Astrocyte of the spinal cord (primary cell): ENCODE results near the gene PLCH1.

Experiments used
- DNase-seq: peaks from one replicate; pipeline ENCODE4 v3.0.0; 2011; ENCODE audit warnings: low read depth, low spot score
- H3K4me3 ChIP-seq: 2 replicates; pipeline ENCODE4 v1.5.1; 2011; ENCODE audit warnings: low read depth, mild to moderate bottlenecking, low read length, moderate library complexity
- in situ Hi-C: cut with HindIII; loops from 2 replicates; pipeline ENCODE4 v1.10.0; 2017; ENCODE audit warnings: low sequenced_read_pairs
- TF ChIP-seq, protein P1 (sequence below): IDR thresholded peaks from 2 replicates; pipeline ENCODE4 v1.5.1; 2012; ENCODE audit warnings: low read depth, mild to moderate bottlenecking, low read length, inconsistent platforms

Gene PLCH1

GRCh38 chr3:155385896-155386625, 358.8 kb downstream of the PLCH1 start:
- TF ChIP-seq, protein P1, sequence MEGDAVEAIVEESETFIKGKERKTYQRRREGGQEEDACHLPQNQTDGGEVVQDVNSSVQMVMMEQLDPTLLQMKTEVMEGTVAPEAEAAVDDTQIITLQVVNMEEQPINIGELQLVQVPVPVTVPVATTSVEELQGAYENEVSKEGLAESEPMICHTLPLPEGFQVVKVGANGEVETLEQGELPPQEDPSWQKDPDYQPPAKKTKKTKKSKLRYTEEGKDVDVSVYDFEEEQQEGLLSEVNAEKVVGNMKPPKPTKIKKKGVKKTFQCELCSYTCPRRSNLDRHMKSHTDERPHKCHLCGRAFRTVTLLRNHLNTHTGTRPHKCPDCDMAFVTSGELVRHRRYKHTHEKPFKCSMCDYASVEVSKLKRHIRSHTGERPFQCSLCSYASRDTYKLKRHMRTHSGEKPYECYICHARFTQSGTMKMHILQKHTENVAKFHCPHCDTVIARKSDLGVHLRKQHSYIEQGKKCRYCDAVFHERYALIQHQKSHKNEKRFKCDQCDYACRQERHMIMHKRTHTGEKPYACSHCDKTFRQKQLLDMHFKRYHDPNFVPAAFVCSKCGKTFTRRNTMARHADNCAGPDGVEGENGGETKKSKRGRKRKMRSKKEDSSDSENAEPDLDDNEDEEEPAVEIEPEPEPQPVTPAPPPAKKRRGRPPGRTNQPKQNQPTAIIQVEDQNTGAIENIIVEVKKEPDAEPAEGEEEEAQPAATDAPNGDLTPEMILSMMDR, result no peak
- DNase-seq, result no peak
- in situ Hi-C loops, result no loop called here
- no peak overlapping the region for H3K4me3 ChIP-seq

DNA sequence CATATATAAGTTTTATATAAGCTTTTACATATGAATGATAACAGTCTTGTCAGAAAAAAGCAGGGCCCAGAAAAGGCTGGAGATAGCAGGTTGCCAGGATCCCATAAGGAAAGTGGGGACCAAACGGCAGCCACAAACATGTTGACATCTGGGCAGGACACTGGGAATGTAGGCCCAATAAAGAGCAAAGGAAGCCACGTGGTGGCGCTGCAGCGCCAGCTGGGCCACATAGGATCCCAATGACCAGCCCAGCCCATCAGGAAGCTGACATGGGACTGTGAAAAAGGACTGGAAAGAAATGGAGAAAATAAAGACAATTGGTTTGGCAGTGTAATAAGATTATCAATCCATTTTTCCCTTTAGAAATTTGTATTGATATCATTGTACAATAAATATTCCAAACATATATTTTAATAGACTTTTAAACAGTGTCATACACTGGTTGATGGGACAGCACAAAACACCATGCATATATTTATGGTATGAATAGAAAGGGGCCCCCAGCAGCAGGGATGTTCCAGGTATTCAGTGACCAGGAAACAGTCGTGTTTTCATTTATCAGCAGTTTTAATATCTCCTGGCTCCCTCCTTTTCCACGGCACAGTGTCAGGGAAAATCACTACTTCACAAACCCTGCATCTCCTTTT, 362.4 kb downstream of the PLCH1 start:
- DNase-seq, result peak; percentile 68
- TF ChIP-seq, protein P1, result peak; percentile 80
- no peak overlapping the region for H3K4me3 ChIP-seq
- in situ Hi-C loops, result no loop called here

- TF ChIP-seq, protein P1, result no peak
- in situ Hi-C loops, result no loop called here
- H3K4me3 ChIP-seq, result no peak overlapping the region
- DNase-seq, result no peak
Observed at GRCh38 chr3:155377847-155378246, 367.0 kb downstream of the PLCH1 start.

- DNase-seq, result no peak
- TF ChIP-seq, protein P1, result no peak
- in situ Hi-C loops, result no loop called here
- H3K4me3 ChIP-seq, result no peak overlapping the region
Observed at GRCh38 chr3:155377071-155377470, 367.8 kb downstream of the PLCH1 start.

GRCh38 chr3:155372281-155372680, 372.6 kb downstream of the PLCH1 start:
- in situ Hi-C loops, result no loop called here
- H3K4me3 ChIP-seq, result no peak overlapping the region
- TF ChIP-seq, protein P1, result no peak
- no peak for DNase-seq

DNA sequence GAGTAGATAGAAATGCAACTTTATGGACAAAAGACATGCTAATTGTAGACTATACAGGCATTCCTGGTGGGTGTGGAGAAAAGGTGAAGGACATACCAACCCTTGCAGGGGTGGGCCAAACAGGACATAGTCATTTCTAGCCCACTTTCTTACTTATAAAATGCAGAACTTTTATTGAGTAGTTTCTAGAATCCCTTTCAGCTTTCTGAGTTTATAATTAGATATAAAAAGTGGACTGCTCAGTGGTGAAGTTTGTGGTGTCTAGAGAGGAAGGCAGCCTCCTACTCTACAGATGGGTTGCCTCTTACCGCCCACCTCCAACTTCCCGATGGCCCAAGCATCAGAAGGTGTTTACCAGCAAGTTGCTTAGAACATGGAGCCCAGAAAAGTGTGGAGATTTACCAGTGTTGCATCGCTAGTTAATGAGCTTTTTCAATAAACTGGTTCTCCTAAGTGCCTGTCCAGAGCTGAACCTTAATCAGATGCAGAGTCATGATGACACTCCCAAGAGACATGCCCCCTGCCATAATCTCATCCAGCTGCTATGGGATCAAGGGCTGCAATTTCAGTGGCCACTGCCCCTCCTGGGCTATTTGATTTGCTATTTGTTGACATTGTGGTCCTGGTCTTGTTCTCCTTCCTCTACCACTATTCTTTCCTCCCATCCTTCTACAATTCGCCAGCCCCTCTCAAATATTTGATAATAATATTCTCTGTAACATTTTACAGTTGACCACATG, 373.9 kb downstream of the PLCH1 start:
- no peak for DNase-seq
- H3K4me3 ChIP-seq, result no peak overlapping the region
- in situ Hi-C loops, result no loop called here
- TF ChIP-seq, protein P1, result no peak
